GM18511 (cell line): ENCODE data around the gene CGB5.
"Not testable (repeated sequence)": the region's sequence is repeated elsewhere in the genome, so short reads cannot be mapped to it uniquely, and the experiment has no call there.

Source experiments
- ATAC-seq: cut with Tn5 transposase; IDR thresholded peaks from one replicate; pipeline ENCODE4 v1.9.1; 2021; ENCODE audit warnings: mild to moderate bottlenecking, moderate library complexity; ENCODE audit not compliant: unreplicated experiment

CGB5 gene

GRCh38 chr19:49020931-49021895, 22.4 kb upstream of the CGB5 start:
- ATAC-seq: no peak

- ATAC-seq: no peak
Observed at GRCh38 chr19:49022116-49022515, 21.5 kb upstream of the CGB5 start.

GRCh38 chr19:49024233-49024632, 19.4 kb upstream of the CGB5 start, which contains the start of gene CGB3:
Gene CGB3, minus strand, starts transcription at chr19:49024333. Its CDS starts 362 bp downstream, at chr19:49023971.
- not testable (repeated sequence) for ATAC-seq

- not testable (repeated sequence) for ATAC-seq
Observed at GRCh38 chr19:49025088-49025487, 18.6 kb upstream of the CGB5 start.

GRCh38 chr19:49025599-49025998, 18.0 kb upstream of the CGB5 start:
- not testable (repeated sequence) for ATAC-seq

GRCh38 chr19:49028686-49029085, 15.0 kb upstream of the CGB5 start:
- not testable (repeated sequence) for ATAC-seq

- ATAC-seq: not testable (repeated sequence)
Observed at GRCh38 chr19:49029749-49030148, 13.9 kb upstream of the CGB5 start.

GRCh38 chr19:49030323-49030722, 13.3 kb upstream of the CGB5 start:
- ATAC-seq: not testable (repeated sequence)

- not testable (repeated sequence) for ATAC-seq
Observed at GRCh38 chr19:49031642-49032301, 11.9 kb upstream of the CGB5 start, which contains the start of gene CGB2. Gene CGB2, plus strand, starts transcription at chr19:49031890. Its CDS starts 206 bp downstream, at chr19:49032096.

GRCh38 chr19:49036815-49037214, 6.8 kb upstream of the CGB5 start, which contains the start of gene CGB1:
Gene CGB1, minus strand, starts transcription at chr19:49036895. Its CDS starts 184 bp downstream, at chr19:49036711.
- ATAC-seq: not testable (repeated sequence)

GRCh38 chr19:49038111-49038510, 5.5 kb upstream of the CGB5 start:
- ATAC-seq: not testable (repeated sequence)

GRCh38 chr19:49038557-49039276, 4.9 kb upstream of the CGB5 start:
- ATAC-seq: not testable (repeated sequence)

- ATAC-seq: not testable (repeated sequence)
Observed at GRCh38 chr19:49039736-49040135, 3.9 kb upstream of the CGB5 start.

GRCh38 chr19:49042177-49042576, 1.5 kb upstream of the CGB5 start:
- no peak for ATAC-seq

- ATAC-seq: not testable (repeated sequence)
Observed at GRCh38 chr19:49042666-49043065, 982 bp upstream of the CGB5 start.

GRCh38 chr19:49049011-49049410, 5.4 kb downstream of the CGB5 start, which contains the start of gene CGB8:
Gene CGB8, minus strand, starts transcription at chr19:49049111. Its CDS starts 372 bp downstream, at chr19:49048739.
- ATAC-seq: not testable (repeated sequence)

GRCh38 chr19:49049834-49050233, 6.2 kb downstream of the CGB5 start:
- not testable (repeated sequence) for ATAC-seq

- ATAC-seq: not testable (repeated sequence)
Observed at GRCh38 chr19:49050376-49051033, 6.9 kb downstream of the CGB5 start.

- no peak for ATAC-seq
Observed at GRCh38 chr19:49056101-49056901, 12.7 kb downstream of the CGB5 start.
